GM18502 (cell line): Measurements from ENCODE around the gene APBB2.
A peak's percentile ranks its signal among the peaks of the same experiment; 100 is the strongest.

Experiments used
- ATAC-seq: cut with Tn5 transposase; IDR thresholded peaks from one replicate; pipeline ENCODE4 v1.9.1; 2021; ENCODE audit warnings: mild to moderate bottlenecking; ENCODE audit not compliant: unreplicated experiment, poor library complexity

Gene APBB2

GRCh38 chr4:40881851-40882250 lies 332.5 kb downstream of the APBB2 start:
- no peak for ATAC-seq

- no peak for ATAC-seq
These were observed 333.2 kb downstream of the APBB2 start for GRCh38 chr4:40881096-40881495.

- no peak for ATAC-seq
These were observed 335.7 kb downstream of the APBB2 start for GRCh38 chr4:40878548-40879055.

- no peak for ATAC-seq
These were observed 337.3 kb downstream of the APBB2 start for GRCh38 chr4:40877081-40877480.

GRCh38 chr4:40875507-40876150 lies 338.7 kb downstream of the APBB2 start:
- ATAC-seq = no peak

- ATAC-seq = no peak
These were observed 339.4 kb downstream of the APBB2 start for GRCh38 chr4:40874901-40875300.

GRCh38 chr4:40874331-40874730 lies 340.0 kb downstream of the APBB2 start:
- no peak for ATAC-seq

- ATAC-seq = no peak
These were observed 342.6 kb downstream of the APBB2 start for GRCh38 chr4:40871695-40872250.

- no peak for ATAC-seq
These were observed 344.2 kb downstream of the APBB2 start for GRCh38 chr4:40870150-40870549.

- no peak for ATAC-seq
These were observed 348.6 kb downstream of the APBB2 start for GRCh38 chr4:40865696-40866095.

- no peak for ATAC-seq
These were observed 349.8 kb downstream of the APBB2 start for GRCh38 chr4:40864531-40864930.

- ATAC-seq = no peak
These were observed 355.4 kb downstream of the APBB2 start for GRCh38 chr4:40858962-40859361.

- no peak for ATAC-seq
These were observed 356.4 kb downstream of the APBB2 start for GRCh38 chr4:40857956-40858355.

- peak; percentile 84 for ATAC-seq
These were observed 357.4 kb downstream of the APBB2 start for GRCh38 chr4:40856840-40857362.

- ATAC-seq = no peak
These were observed 358.0 kb downstream of the APBB2 start for GRCh38 chr4:40856277-40856839.

- no peak for ATAC-seq
These were observed 363.8 kb downstream of the APBB2 start for GRCh38 chr4:40850496-40850895.

GRCh38 chr4:40848940-40849339 lies 365.4 kb downstream of the APBB2 start:
- ATAC-seq = no peak

GRCh38 chr4:40848251-40848650 lies 366.1 kb downstream of the APBB2 start:
- no peak for ATAC-seq

- ATAC-seq = no peak
These were observed 367.8 kb downstream of the APBB2 start for GRCh38 chr4:40846532-40846931.

GRCh38 chr4:40845154-40845835 lies 369.0 kb downstream of the APBB2 start:
- ATAC-seq = no peak

GRCh38 chr4:40844261-40844660 lies 370.1 kb downstream of the APBB2 start:
- no peak for ATAC-seq
